GM18508 (cell line): ENCODE results near the gene IGSF21.

ENCODE experiments used
- ATAC-seq: cut with Tn5 transposase; IDR thresholded peaks from one replicate; pipeline ENCODE4 v1.9.1; 2021; ENCODE audit warnings: moderate number of reproducible peaks; ENCODE audit not compliant: insufficient read depth, unreplicated experiment

IGSF21 gene

DNA sequence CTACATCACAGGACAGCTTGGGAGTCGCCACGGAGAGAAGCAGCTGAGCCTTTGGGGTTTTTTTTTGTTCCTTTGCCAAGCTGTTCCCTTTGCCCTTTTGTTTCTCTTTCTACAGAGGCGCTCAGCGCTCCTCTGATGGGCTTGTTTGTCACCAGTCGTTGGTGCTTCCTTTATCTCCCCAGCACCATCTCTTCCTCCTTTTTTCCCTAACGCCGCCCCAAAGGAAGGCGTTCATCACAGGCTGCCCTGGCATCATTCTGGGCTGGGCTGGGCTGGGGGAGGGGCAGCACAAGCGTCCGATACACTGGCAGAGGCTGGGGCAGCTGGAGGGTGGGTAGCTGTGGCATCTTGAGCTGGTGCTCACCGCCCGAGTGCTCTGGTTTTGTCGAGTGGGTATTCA, 10.5 kb downstream of the IGSF21 start:
- no peak for ATAC-seq

DNA sequence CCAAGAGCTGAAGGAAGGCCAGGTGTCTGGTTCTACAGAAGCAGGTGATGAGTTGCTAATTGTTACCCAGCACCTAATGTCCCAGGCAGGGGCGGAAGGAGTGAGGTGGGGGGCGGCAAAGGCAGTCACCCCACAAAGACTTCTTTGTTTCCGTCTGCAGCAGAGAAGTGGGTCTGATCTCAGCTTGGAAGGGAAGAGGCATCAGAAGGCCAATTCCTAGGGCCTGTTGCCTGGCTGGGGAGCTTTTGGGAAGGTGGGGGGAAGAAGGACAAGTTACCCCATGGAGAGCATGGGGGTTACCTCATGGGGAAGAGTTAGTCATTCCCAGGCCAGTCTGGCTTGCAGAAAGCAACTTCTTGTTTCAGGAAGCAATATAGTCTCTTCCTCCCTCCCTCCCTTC, 10.9 kb downstream of the IGSF21 start:
- no peak for ATAC-seq

- ATAC-seq, result no peak
Measured at GRCh38 chr1:18119289-18119688, 11.7 kb downstream of the IGSF21 start.

DNA sequence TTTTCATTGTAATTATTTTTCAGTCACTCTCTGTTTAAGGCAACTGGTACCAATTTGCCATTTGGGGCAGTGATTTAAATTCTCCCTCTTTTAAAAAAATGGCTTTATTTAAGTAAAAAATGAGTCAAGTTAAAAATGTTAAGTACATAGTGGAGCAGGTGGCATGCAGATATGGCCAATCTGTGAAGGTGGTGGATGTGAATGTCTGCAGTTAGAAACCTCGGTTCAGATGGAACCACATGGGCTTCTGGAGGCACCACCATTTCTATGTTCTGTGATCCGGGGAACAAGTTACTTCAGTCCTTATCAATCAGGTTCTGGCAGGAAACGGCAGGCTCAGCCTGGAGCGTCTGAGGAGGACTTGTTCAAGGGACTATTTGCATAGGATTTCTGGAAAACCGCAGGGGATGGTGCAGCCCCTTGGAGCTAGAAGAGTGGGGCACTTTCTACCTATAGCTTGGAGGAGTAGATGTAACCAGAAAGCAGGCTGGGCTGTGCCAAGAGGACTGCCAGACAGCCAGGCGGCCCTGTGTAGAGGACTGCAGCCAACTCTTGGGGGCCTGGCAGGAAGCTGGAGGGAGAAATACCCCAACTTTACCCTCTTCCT, 12.3 kb downstream of the IGSF21 start:
- no peak for ATAC-seq

GRCh38 chr1:18120638-18121037, 13.0 kb downstream of the IGSF21 start:
- no peak for ATAC-seq

DNA sequence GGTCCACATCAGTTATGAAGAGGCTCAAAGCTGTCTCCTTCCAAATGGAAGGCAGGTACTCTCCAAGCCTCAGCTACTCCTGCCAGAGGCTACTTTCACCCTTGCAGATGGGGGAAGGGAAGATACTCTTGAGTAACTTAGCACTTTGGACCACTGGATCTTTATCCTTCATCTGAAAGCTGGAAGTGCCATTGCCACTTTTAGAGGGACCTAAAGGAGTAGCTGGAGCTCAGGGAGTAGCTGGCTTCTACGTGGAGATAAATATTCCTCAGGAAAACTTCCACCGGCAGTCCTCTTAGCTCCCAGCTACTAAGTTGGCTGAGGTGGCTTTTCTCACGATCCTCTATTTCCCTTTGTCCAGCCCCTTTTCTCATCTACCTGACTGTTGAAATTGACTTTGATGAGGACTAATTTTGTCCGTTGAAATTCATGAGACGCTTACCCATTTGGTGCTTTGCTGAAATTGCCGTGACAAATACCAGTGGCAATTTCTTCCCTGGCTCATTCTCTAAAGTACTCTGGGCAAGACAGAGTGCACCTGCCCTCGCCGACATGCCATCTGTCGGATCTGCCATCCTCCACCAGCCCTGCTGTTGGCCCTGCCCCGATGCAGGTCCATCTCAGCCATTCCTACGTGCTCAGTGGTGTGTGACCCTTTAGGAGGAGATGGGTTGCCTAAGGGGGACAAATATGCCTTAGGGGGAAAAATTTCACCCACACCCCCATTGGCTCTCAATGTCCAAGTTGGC, 13.6 kb downstream of the IGSF21 start:
- ATAC-seq, result no peak

- ATAC-seq, result no peak
Measured at GRCh38 chr1:18123467-18123992, 15.9 kb downstream of the IGSF21 start.

- ATAC-seq, result no peak
Measured at GRCh38 chr1:18124977-18125376, 17.4 kb downstream of the IGSF21 start.

DNA sequence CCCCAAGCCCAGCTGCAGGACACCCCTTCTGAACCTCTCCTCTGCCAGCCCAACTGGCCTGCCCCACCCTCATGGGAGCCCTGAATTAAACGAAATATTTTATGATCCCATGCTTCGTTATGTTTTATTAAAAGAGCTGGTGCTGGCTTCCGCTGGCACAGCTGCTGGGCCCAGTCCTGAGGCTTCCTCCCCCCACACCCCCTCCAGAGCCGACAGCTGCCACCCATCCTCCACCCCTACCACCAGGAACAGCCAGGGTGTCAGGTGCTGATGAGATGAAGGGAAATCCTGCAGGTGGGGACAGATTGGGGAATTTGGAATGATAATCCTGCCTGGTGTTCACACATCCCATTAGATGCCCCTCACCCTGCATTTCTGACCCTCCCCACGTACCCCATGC, 19.0 kb downstream of the IGSF21 start:
- no peak for ATAC-seq

GRCh38 chr1:18128298-18128697, 20.7 kb downstream of the IGSF21 start:
- ATAC-seq, result no peak

- ATAC-seq, result no peak
Measured at GRCh38 chr1:18130356-18130755, 22.8 kb downstream of the IGSF21 start.

GRCh38 chr1:18132022-18132710, 24.6 kb downstream of the IGSF21 start:
- ATAC-seq, result no peak

GRCh38 chr1:18132711-18133541, 25.3 kb downstream of the IGSF21 start:
- ATAC-seq, result no peak

DNA sequence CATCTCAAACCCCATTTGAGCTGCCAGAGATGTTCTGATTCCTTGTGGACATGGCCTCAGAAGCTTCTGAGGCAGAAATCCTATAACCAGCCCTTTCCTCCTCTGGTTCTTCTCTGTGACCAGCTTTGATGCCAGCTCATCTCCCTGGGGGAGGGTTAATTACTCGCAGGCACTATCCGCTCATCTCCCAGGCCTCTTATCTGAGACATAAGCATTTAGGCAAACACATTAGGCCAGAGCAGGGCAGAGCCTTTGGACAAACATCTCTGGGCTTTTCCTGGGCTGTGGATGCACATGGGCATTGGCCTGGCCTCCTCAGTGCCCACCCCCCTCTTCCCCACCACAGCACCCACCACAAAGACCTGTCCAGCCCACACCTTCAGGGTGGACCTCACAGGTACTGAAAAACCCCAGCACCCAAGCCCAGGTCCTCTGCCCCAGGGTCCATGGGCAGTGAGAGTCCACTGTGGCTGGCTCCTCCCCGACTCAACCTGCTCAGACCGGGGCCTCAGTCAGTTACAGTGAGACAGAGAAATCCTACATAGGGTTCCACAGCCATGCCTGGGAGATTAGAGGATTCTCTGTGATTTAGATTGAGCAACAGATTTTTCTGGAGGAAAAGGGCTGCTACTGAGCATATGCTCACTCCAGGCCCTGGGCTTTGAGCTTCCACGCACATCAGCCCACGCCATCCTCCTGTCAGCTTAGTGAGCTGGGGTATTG, 26.9 kb downstream of the IGSF21 start:
- no peak for ATAC-seq

DNA sequence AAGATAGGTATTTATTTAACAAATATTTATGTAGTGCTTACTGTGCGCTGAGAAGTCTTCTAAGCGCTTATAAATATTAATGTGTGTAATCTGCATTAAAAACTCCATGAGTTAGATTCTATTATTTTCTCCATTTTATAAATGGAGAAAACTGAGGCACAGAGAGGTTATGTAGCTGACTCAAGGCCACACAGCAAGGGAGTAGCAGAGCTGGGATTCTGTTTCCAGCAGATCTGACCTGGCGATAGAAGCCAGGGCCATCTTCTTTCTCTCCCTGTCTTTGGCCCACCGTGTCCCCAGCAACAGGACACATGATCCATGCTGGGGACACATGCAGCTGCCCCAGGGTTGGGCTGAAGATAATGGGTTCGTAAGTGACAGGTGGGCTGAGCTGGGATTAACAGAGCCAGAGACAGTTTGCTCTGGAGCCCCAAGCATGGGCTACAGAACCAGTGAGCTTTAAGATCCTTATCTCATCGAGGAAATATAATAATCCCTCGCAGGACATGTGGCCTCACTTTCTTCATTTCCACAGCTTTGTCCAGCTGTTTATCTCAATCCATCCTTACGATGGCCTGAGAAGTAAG, 30.3 kb downstream of the IGSF21 start:
- no peak for ATAC-seq

- ATAC-seq, result no peak
Measured at GRCh38 chr1:18139198-18139981, 31.8 kb downstream of the IGSF21 start.

DNA sequence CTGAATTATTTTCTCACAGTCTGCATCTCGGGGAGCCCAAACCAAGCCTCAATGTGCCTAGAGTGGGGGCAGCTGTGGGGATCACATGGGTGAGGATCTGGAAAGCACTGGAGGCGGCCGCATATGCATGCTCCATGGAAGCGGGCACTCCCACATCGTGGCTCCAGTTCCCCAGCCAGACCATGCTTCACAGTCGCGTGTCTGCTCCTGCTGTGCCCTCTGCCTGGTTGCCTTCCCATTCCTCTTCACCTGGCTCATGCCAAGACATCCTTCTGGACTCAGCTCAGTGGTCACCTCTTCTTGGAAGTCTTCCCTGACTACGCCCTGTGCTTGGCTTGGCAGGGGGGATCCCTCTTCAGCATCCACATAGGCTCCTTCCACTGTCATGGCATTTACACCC, 32.8 kb downstream of the IGSF21 start:
- ATAC-seq, result no peak

GRCh38 chr1:18141661-18142060, 34.1 kb downstream of the IGSF21 start:
- no peak for ATAC-seq

- ATAC-seq, result no peak
Measured at GRCh38 chr1:18142471-18142870, 34.9 kb downstream of the IGSF21 start.
